Left lobe of liver (tissue), 2 donors: ENCODE measurements around the gene ZC3HAV1L. TPM values are rescaled to one million over a fixed set of nuclear protein-coding genes. Genes with fewer than 3 reads are reported as not detected.
"Not testable (repeated sequence)": the region's sequence is repeated elsewhere in the genome, so short reads cannot be mapped to it uniquely, and the experiment has no call there.

ENCODE experiments used
- ATAC-seq: fragments of 200-7000 bp; cut with Tn5 transposase; one replicate; pipeline ENCODE4 v1.9.1; 2020; ENCODE audit warnings: mild to moderate bottlenecking, moderate library complexity
- DNase-seq: peaks from one replicate; pipeline ENCODE4 v3.0.0-alpha.2; 2020; ENCODE audit warnings: low spot score
- total RNA-seq: library from RNA; stranded (reverse); gene quantifications from one replicate; pipeline ENCODE4 v1.2.1, GENCODE V29; 2021
- donor health status: DM: no; HTN: no; CAD: no; lungs with moderate emphysema.
- donor health status: DM: no; HTN: yes; CAD: no.

ZC3HAV1L gene
- total RNA-seq, 1 donor from 2014 or later: 0.93 TPM

GRCh38 chr7:139054656-139055055 is 18.8 kb upstream of the ZC3HAV1L start:
- not testable (repeated sequence) for DNase-seq, ATAC-seq

DNA sequence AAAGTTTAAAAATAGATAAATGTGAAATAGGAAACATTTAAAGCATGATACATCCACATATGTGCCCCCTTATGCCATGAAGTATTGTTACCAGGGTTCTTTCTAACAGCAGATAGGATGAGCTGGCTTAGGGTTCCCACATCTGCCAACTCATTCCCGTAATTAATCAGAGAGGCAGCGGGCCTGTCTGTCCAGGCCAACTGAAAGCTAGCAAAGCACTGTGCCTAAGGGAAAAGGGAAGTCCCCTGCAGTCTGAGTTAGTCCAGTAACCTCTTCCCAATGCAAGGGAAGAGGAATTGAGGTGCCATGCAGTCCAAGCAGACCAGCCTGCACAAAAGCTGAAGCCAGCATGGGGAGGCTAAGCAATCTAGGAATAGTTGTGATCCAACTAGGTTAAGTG is 18.3 kb upstream of the ZC3HAV1L start:
- DNase-seq (no peak), ATAC-seq (no peak)

GRCh38 chr7:139051655-139052054 is 15.8 kb upstream of the ZC3HAV1L start:
- DNase-seq: no peak
- no peak for ATAC-seq

DNA sequence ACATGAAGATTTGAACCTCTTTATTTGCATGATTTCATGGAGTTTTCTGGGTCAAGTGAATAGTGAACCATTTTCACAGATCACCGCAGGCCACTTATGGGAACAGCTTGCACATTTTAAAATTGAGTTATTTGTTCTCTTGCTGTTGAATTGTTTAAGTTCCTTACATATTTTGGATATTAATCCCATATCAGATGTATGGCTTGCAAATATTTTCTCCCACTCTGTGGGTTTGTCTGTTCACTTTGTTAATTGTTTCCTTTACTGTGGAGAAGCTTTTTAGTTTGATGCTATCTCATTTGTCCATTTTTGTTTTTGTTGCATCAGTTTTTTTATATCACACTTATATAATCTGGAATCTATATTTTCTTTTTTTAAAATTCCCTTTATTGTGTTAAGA is 14.1 kb upstream of the ZC3HAV1L start:
- no peak for ATAC-seq
- no peak for DNase-seq

DNA sequence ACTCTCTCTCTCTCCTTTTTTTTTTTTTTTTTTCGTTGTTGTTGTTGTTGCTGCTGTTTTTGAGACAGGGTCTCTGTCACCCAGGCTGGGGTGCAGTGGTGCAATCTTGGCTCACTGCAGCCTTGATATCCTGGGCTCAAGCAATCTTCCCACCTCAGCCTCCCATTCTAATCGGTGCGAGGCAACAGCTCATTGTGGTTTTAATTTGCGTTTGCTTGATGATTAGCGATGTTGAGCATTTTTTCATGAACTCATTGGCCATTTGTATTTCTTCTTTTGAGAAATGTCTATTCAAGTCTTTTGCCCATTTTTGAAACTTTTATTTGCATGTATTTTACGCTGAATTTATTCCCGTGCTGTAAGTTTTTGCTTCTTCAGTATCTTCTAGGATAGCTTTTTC is 13.3 kb upstream of the ZC3HAV1L start:
- no peak for ATAC-seq
- no peak for DNase-seq

- ATAC-seq (no peak), DNase-seq (no peak)
These were observed 12.1 kb upstream of the ZC3HAV1L start for GRCh38 chr7:139047970-139048369.

GRCh38 chr7:139046143-139046542 is 10.3 kb upstream of the ZC3HAV1L start:
- ATAC-seq: no peak
- DNase-seq: no peak

GRCh38 chr7:139044813-139045794 is 9.3 kb upstream of the ZC3HAV1L start:
- no peak for DNase-seq
- ATAC-seq: no peak

- ATAC-seq (peak; percentile 27), DNase-seq (no peak)
These were observed 8.3 kb upstream of the ZC3HAV1L start for GRCh38 chr7:139043823-139044812.

- ATAC-seq: no peak
- DNase-seq: no peak
These were observed 5.7 kb upstream of the ZC3HAV1L start for GRCh38 chr7:139041378-139042085.

- DNase-seq (no peak), ATAC-seq (no peak)
These were observed 2.8 kb upstream of the ZC3HAV1L start for GRCh38 chr7:139038691-139039090.

DNA sequence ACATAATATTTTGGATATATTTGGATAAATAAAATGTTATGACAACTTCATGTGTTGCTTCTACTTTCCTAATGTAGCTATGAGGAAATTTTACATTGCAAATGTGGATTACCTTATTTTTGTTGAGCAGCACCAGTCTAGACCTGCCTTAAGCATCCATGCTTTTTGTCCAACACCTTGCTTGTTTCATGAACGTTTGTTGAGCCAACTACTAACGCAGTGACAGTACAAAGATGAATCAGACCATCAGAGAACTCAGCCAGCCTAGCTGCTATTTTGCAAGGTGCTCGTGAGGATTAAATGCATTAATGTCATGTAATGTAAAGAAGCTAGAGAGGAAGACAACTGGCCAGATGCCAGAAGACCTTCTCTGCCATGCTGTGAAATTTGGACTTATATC is 1.1 kb upstream of the ZC3HAV1L start:
- ATAC-seq: no peak
- no peak for DNase-seq

GRCh38 chr7:139034855-139035585 is 822 bp downstream of the ZC3HAV1L start:
- DNase-seq: no peak

DNA sequence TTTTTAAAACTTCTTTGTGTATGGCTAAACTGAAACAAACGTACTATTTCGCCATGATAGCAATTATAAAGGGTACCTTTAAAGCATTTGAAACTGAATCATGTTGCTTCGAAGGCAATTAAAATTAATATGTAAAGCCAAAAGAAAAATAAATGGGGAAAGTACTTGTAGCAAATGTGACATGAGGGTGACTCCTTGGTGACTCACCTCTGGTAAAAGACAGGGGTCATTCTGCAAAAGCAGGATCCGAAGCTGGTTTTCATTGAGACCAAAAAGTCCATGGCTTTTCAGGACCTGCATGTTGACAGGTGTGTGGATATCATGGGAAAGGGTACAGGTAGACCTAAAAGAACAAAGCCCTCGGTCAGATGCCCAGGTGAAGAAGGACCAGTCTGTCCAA is 1.5 kb downstream of the ZC3HAV1L start:
- no peak for DNase-seq
- no peak for ATAC-seq

More at GRCh38 chr7:139034855-139035585, 822 bp downstream of the ZC3HAV1L start:
- peak; percentile 9 for ATAC-seq

DNA sequence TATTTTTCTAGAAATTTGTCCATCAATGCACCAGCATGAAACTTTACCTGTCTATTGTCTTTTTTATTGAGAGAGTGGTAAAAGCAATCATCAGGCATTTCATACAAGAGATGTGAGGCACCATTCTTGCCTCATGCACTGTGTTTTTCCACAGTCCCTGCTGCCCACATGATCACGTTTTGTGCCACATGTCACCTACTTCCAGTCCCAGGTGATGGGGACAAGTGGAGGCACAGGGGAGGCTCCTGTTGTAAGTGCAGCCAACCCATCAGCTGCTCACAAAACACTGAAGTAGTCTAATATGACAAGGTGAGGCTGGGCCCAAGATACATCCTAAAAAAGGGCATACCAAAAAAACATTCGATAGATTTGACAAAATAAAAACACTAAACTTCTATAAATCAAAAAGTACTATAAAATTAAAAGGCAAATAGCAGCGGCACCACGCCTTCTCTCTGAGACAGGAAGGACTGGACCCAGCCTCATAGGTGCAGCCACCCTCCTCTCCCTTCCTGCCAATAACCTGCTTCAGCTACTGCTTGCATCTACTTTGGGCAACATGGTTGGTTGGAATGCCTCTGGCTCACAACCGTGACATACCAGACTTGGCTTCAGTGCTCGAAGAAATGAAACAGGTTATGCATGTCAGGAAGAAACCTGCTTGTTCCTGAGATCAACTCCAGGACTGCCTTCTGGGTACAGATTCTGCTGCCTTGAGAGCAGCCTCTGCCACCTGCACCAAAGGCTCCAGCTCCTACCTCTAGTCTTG is 2.3 kb downstream of the ZC3HAV1L start:
- ATAC-seq: no peak

GRCh38 chr7:139032473-139032872 is 3.4 kb downstream of the ZC3HAV1L start:
- no peak for DNase-seq
- ATAC-seq: no peak

More for the DNA sequence above, 2.3 kb downstream of the ZC3HAV1L start:
- no peak for DNase-seq

- DNase-seq: no peak
- ATAC-seq: no peak
These were observed 6.5 kb downstream of the ZC3HAV1L start for GRCh38 chr7:139029353-139029752.

GRCh38 chr7:139026551-139026950 is 9.3 kb downstream of the ZC3HAV1L start:
- DNase-seq: no peak
- ATAC-seq: no peak

GRCh38 chr7:139025861-139026260 is 10.0 kb downstream of the ZC3HAV1L start:
- DNase-seq, ATAC-seq: not testable (repeated sequence)
